Breast epithelium (tissue), 3 donors: Measurements from ENCODE around the gene KRTAP19-8.

ENCODE experiments used
- CTCF ChIP-seq, 3 donors: fragments of 450-650 bp; IDR thresholded peaks; one replicate each; pipeline ENCODE4 v1.5.1; 2016 to 2017; ENCODE audit warnings: antibody characterized with exemption in 3 of 3, mild to moderate bottlenecking in 3 of 3, moderate library complexity in 3 of 3
- POLR2AphosphoS5 ChIP-seq, 3 donors: sonication (generic); formaldehyde crosslinking; IDR thresholded peaks; one replicate each; pipeline ENCODE4 v1.6.1; 2017; ENCODE audit warnings: antibody characterized with exemption in 3 of 3

GRCh38 chr21:31022306-31022705 lies 16.0 kb downstream of the KRTAP19-8 start:
- TF ChIP-seq POLR2AphosphoS5 (IDR thresholded peaks at IDR 0.05) = no peak
- no peak for TF ChIP-seq CTCF (IDR thresholded peaks at IDR 0.05)
